ENCODE results near the gene PPP2R5B.
A peak's percentile ranks its signal among the peaks of the same experiment; 100 is the strongest.

PPP2R5B gene

GRCh38 chr11:64893194-64894069 lies 31.1 kb upstream of the PPP2R5B start:
- TF ChIP-seq, protein P1, sequence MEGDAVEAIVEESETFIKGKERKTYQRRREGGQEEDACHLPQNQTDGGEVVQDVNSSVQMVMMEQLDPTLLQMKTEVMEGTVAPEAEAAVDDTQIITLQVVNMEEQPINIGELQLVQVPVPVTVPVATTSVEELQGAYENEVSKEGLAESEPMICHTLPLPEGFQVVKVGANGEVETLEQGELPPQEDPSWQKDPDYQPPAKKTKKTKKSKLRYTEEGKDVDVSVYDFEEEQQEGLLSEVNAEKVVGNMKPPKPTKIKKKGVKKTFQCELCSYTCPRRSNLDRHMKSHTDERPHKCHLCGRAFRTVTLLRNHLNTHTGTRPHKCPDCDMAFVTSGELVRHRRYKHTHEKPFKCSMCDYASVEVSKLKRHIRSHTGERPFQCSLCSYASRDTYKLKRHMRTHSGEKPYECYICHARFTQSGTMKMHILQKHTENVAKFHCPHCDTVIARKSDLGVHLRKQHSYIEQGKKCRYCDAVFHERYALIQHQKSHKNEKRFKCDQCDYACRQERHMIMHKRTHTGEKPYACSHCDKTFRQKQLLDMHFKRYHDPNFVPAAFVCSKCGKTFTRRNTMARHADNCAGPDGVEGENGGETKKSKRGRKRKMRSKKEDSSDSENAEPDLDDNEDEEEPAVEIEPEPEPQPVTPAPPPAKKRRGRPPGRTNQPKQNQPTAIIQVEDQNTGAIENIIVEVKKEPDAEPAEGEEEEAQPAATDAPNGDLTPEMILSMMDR (IDR thresholded peaks at IDR 0.05; ENCODE audit: borderline replicate concordance, control extremely low read depth, extremely low read depth, insufficient read depth, missing control alignments), result no peak
- in situ Hi-C loops (cut with MboI; ENCODE audit: low sequenced_read_pairs, unreplicated experiment), result loop anchor here (5.0 kb wide), 1 partner anchor 46 kb away; no protein-coding TSS in a partner anchor
- DNase-seq (ENCODE audit: low spot score), result no peak

GRCh38 chr11:64894070-64894811 lies 30.2 kb upstream of the PPP2R5B start:
- in situ Hi-C loops (cut with MboI; ENCODE audit: low sequenced_read_pairs, unreplicated experiment), result loop anchor here (5.0 kb wide), 1 partner anchor 47 kb away; no protein-coding TSS in a partner anchor
- peak; percentile 94 for DNase-seq (ENCODE audit: low spot score)
- TF ChIP-seq, protein P1 (IDR thresholded peaks at IDR 0.05; ENCODE audit: borderline replicate concordance, control extremely low read depth, extremely low read depth, insufficient read depth, missing control alignments), result peak; percentile 97

- TF ChIP-seq, protein P1 (IDR thresholded peaks at IDR 0.05; ENCODE audit: borderline replicate concordance, control extremely low read depth, extremely low read depth, insufficient read depth, missing control alignments), result no peak
- in situ Hi-C loops (cut with MboI; ENCODE audit: low sequenced_read_pairs, unreplicated experiment), result loop anchor here (5.0 kb wide), 1 partner anchor 48 kb away; no protein-coding TSS in a partner anchor
- DNase-seq (ENCODE audit: low spot score), result no peak
Measured at GRCh38 chr11:64894812-64895452, 29.6 kb upstream of the PPP2R5B start.

DNA sequence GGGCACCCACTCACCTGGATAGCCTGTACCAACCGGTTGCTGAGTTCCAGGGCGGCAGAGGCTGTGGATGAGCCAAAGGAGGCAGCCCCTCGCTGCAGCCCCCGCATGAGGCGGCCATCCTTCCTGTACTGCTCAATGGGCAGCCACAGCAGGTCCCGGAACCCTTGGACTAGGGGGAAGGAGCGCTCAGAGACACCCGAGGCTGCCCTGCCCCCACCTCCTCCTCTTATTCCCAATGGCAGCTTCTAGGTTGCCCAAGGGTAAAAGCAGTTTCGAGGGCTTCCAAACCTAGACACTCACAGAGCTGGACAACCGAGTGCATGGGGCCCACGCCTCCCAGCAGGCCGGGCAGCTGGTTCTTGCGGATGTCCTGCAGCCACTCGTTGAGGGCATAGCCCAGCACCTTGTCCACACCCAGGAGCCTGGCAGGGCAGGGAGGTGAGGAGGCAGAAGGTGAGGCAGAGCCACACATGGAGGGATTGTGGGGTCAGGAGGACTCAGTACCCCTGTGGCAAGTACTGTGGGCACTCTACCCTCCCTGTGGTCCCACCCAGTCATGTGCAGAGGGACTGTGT lies 28.0 kb upstream of the PPP2R5B start:
- in situ Hi-C loops (cut with MboI; ENCODE audit: low sequenced_read_pairs, unreplicated experiment), result no loop called here
- no peak for DNase-seq (ENCODE audit: low spot score)

GRCh38 chr11:64897381-64898075 lies 27.0 kb upstream of the PPP2R5B start:
- DNase-seq (ENCODE audit: low spot score), result no peak
- in situ Hi-C loops (cut with MboI; ENCODE audit: low sequenced_read_pairs, unreplicated experiment), result no loop called here
- TF ChIP-seq, protein P1 (IDR thresholded peaks at IDR 0.05; ENCODE audit: borderline replicate concordance, control extremely low read depth, extremely low read depth, insufficient read depth, missing control alignments), result no peak

More for the DNA sequence above, 28.0 kb upstream of the PPP2R5B start:
- TF ChIP-seq, protein P1 (IDR thresholded peaks at IDR 0.05; ENCODE audit: borderline replicate concordance, control extremely low read depth, extremely low read depth, insufficient read depth, missing control alignments), result no peak

Measured in GM13976 (cell line).